T47D (cell line): ENCODE results near the gene RNF175.
A peak's percentile ranks its signal among the peaks of the same experiment; 100 is the strongest.

Experiments used
- DNase-seq, 2 experiments: peaks; one replicate each; pipeline versions ENCODE4 v3.0.0 to v3.0.0-alpha.2; 2011 to 2012; ENCODE audit warnings: low read depth in 1 of 2, low spot score in 1 of 2
- JUND ChIP-seq: IDR thresholded peaks from 2 replicates; pipeline ENCODE4 v1.6.1; 2012; ENCODE audit warnings: low read depth
- in situ Hi-C: cut with HindIII; loops from 2 replicates; pipeline ENCODE4 v1.10.0; 2016; ENCODE audit warnings: low sequenced_read_pairs, low pct_unique_long_range_greater_than_20kb

Gene RNF175

GRCh38 chr4:153750197-153750817 is 9.5 kb downstream of the RNF175 start:
- DNase-seq: peak; percentile 26 to 72
- in situ Hi-C loops: no loop called here
- no peak for TF ChIP-seq JUND

- DNase-seq: no peak
- in situ Hi-C loops: no loop called here
- no peak for TF ChIP-seq JUND
These were observed 11.4 kb downstream of the RNF175 start for GRCh38 chr4:153748378-153748777.

GRCh38 chr4:153747406-153747955 is 12.3 kb downstream of the RNF175 start:
- in situ Hi-C loops: no loop called here
- DNase-seq: no peak

GRCh38 chr4:153745651-153746050 is 14.2 kb downstream of the RNF175 start:
- no peak for DNase-seq
- no peak for TF ChIP-seq JUND
- in situ Hi-C loops: no loop called here

More at GRCh38 chr4:153747406-153747955, 12.3 kb downstream of the RNF175 start:
- TF ChIP-seq JUND: no peak

GRCh38 chr4:153741541-153741940 is 18.3 kb downstream of the RNF175 start:
- DNase-seq: no peak
- TF ChIP-seq JUND: no peak
- in situ Hi-C loops: no loop called here

- TF ChIP-seq JUND: no peak
- no peak for DNase-seq
- in situ Hi-C loops: no loop called here
These were observed 23.8 kb downstream of the RNF175 start for GRCh38 chr4:153735906-153736461.

GRCh38 chr4:153733751-153734448 is 25.9 kb downstream of the RNF175 start:
- TF ChIP-seq JUND: no peak
- no peak for DNase-seq
- in situ Hi-C loops: no loop called here

GRCh38 chr4:153731239-153731638 is 28.6 kb downstream of the RNF175 start:
- in situ Hi-C loops: no loop called here
- no peak for TF ChIP-seq JUND
- no peak for DNase-seq

- in situ Hi-C loops: no loop called here
- DNase-seq: no peak
- TF ChIP-seq JUND: no peak
These were observed 29.9 kb downstream of the RNF175 start for GRCh38 chr4:153729895-153730294.

- in situ Hi-C loops: no loop called here
- no peak for TF ChIP-seq JUND
- DNase-seq: no peak
These were observed 31.2 kb downstream of the RNF175 start for GRCh38 chr4:153728660-153729059.

GRCh38 chr4:153728151-153728550 is 31.7 kb downstream of the RNF175 start:
- DNase-seq: no peak
- no peak for TF ChIP-seq JUND
- in situ Hi-C loops: no loop called here

GRCh38 chr4:153725831-153726154 is 34.0 kb downstream of the RNF175 start:
- in situ Hi-C loops: no loop called here
- DNase-seq: no peak
- no peak for TF ChIP-seq JUND

GRCh38 chr4:153725136-153725830 is 34.5 kb downstream of the RNF175 start:
- in situ Hi-C loops: no loop called here
- no peak for DNase-seq
- TF ChIP-seq JUND: no peak
